AG10803 (cell line): Measurements from ENCODE around the gene WDR12.

ENCODE experiments used
- DNase-seq: peaks from one replicate; pipeline ENCODE4 v3.0.0; 2010; ENCODE audit warnings: low read depth
- H3K4me3 ChIP-seq: 2 replicates; pipeline ENCODE4 v1.5.1; 2011; ENCODE audit warnings: mild to moderate bottlenecking, low read length, control low read depth
- CTCF ChIP-seq: conservative IDR thresholded peaks from 2 replicates; pipeline ENCODE4 v1.5.1; 2011; ENCODE audit warnings: mild to moderate bottlenecking, low read length, control low read depth, inconsistent platforms

The WDR12 gene

GRCh38 chr2:202848813-202849212 is 62.7 kb downstream of the WDR12 start:
- DNase-seq: peak; percentile 11
- no peak for TF ChIP-seq CTCF

GRCh38 chr2:202847693-202848524 is 63.6 kb downstream of the WDR12 start:
- no peak overlapping the region for H3K4me3 ChIP-seq
- DNase-seq: no peak
- TF ChIP-seq CTCF: no peak

More at GRCh38 chr2:202848813-202849212, 62.7 kb downstream of the WDR12 start:
- H3K4me3 ChIP-seq: no peak overlapping the region

GRCh38 chr2:202844656-202845055 is 66.8 kb downstream of the WDR12 start:
- DNase-seq: no peak
- H3K4me3 ChIP-seq: no peak overlapping the region
- no peak for TF ChIP-seq CTCF

GRCh38 chr2:202842690-202843089 is 68.8 kb downstream of the WDR12 start:
- DNase-seq: no peak
- H3K4me3 ChIP-seq: no peak overlapping the region
- TF ChIP-seq CTCF: no peak

- DNase-seq: no peak
These were observed 70.2 kb downstream of the WDR12 start for GRCh38 chr2:202841090-202841867.

More at GRCh38 chr2:202841090-202841867, 70.2 kb downstream of the WDR12 start:
- no peak overlapping the region for H3K4me3 ChIP-seq
- no peak for TF ChIP-seq CTCF
